ENCODE measurements around the gene AUTS2. TPM values are rescaled to one million over a fixed set of nuclear protein-coding genes. Genes with fewer than 3 reads are reported as not detected.
A peak's percentile ranks its signal among the peaks of the same experiment; 100 is the strongest.

AUTS2 gene
- polyA plus RNA-seq, 3 donors = 0.08 to 0.35 TPM; not detected in 1

GRCh38 chr7:70566671-70567070 lies 968.4 kb downstream of the AUTS2 start:
- Histone ChIP-seq H4K20me1 (ENCODE audit: insufficient read depth, low read length) (no peaks in the 10 kb centered on the region), H3K27ac (ENCODE audit: low read depth in 1 of 2, low read length in 2 of 2) (no peak overlapping the region), H3K27me3 (ENCODE audit: control insufficient read depth in 2 of 2, insufficient read depth in 2 of 2, low read length in 2 of 2) (no peaks in the 10 kb centered on the region), H3K79me2 (ENCODE audit: insufficient read depth, low read length) (no peaks in the 10 kb centered on the region), H3K4me2 (replicated peaks; ENCODE audit: extremely low read depth, low read length, poor library complexity, severe bottlenecking) (no peak overlapping the region), H3K9me3 (replicated peaks in 1 of 2; ENCODE audit: control insufficient read depth in 1 of 2, insufficient read depth in 1 of 2, low read length in 2 of 2) (no peaks in the 10 kb centered on the region), H2AFZ (ENCODE audit: insufficient read depth, low read depth, low read length, poor library complexity, severe bottlenecking) (no peak overlapping the region), H3K36me3 (replicated peaks in 1 of 2; ENCODE audit: control insufficient read depth in 1 of 2, insufficient read depth in 2 of 2, low read length in 2 of 2) (no peaks in the 10 kb centered on the region), H3K9ac (ENCODE audit: insufficient read depth, low read length, poor library complexity, severe bottlenecking) (no peak overlapping the region), H3K4me3 (replicated peaks in 1 of 3; ENCODE audit: low read depth in 2 of 3, low read length in 3 of 3) (no peak overlapping the region), H3K4me1 (ENCODE audit: control insufficient read depth in 1 of 2, insufficient read depth in 2 of 2, low read length in 2 of 2) (no peaks in the 10 kb centered on the region)
- TF ChIP-seq CTCF (IDR thresholded peaks at IDR 0.05) = no peak
- peaks cover 0 to 3% (median 0%) of the 10 kb centered on the region in 7 donors for H3K9me3 Mint-ChIP-seq
- DNase-seq = no peak
- H3K27ac Mint-ChIP-seq = no peak overlapping the region
- H3K27me3 Mint-ChIP-seq (ENCODE audit: low read depth in 3 of 3) = peaks cover 0 to 1% (median 0%) of the 10 kb centered on the region in 3 donors
- 0% methylated on average over 1 of the region's 3 CpGs for WGBS (ENCODE audit: insufficient coverage)
- H3K4me3 Mint-ChIP-seq = no peak overlapping the region
- intact Hi-C loops (cut with micrococcal nuclease) = no loop called here
- no peaks in the 10 kb centered on the region for H3K36me3 Mint-ChIP-seq
- H3K4me1 Mint-ChIP-seq = no peaks in the 10 kb centered on the region

- peak overlapping the region in 1 of 7 donors; percentile 63 for H3K27ac Mint-ChIP-seq
- no peaks in the 10 kb centered on the region for H3K36me3 ChIP-seq (replicated peaks in 1 of 2; ENCODE audit: control insufficient read depth in 1 of 2, insufficient read depth in 2 of 2, low read length in 2 of 2)
- intact Hi-C loops (cut with micrococcal nuclease) = no loop called here
- H3K4me3 ChIP-seq (replicated peaks in 1 of 3; ENCODE audit: low read depth in 2 of 3, low read length in 3 of 3) = no peak overlapping the region
- no peaks in the 10 kb centered on the region for H3K79me2 ChIP-seq (ENCODE audit: insufficient read depth, low read length)
- peaks cover 0 to 1% (median 0%) of the 10 kb centered on the region in 3 donors for H3K27me3 Mint-ChIP-seq (ENCODE audit: low read depth in 3 of 3)
- H3K36me3 Mint-ChIP-seq = no peaks in the 10 kb centered on the region
- H3K27me3 ChIP-seq (ENCODE audit: control insufficient read depth in 2 of 2, insufficient read depth in 2 of 2, low read length in 2 of 2) = no peaks in the 10 kb centered on the region
- WGBS (ENCODE audit: insufficient coverage) = 90% methylated on average over 2 of the region's 8 CpGs
- H3K27ac ChIP-seq (ENCODE audit: low read depth in 1 of 2, low read length in 2 of 2) = no peak overlapping the region
- H2AFZ ChIP-seq (ENCODE audit: insufficient read depth, low read depth, low read length, poor library complexity, severe bottlenecking) = no peak overlapping the region
- DNase-seq = no peak
- H3K4me1 Mint-ChIP-seq = no peaks in the 10 kb centered on the region
- H3K9me3 Mint-ChIP-seq = peaks cover 0 to 3% (median 0%) of the 10 kb centered on the region in 7 donors
- no peaks in the 10 kb centered on the region for H4K20me1 ChIP-seq (ENCODE audit: insufficient read depth, low read length)
- H3K9me3 ChIP-seq (replicated peaks in 1 of 2; ENCODE audit: control insufficient read depth in 1 of 2, insufficient read depth in 1 of 2, low read length in 2 of 2) = no peaks in the 10 kb centered on the region
- H3K4me2 ChIP-seq (replicated peaks; ENCODE audit: extremely low read depth, low read length, poor library complexity, severe bottlenecking) = no peak overlapping the region
- no peak for TF ChIP-seq CTCF (IDR thresholded peaks at IDR 0.05)
- no peaks in the 10 kb centered on the region for H3K4me1 ChIP-seq (ENCODE audit: control insufficient read depth in 1 of 2, insufficient read depth in 2 of 2, low read length in 2 of 2)
- H3K4me3 Mint-ChIP-seq = no peak overlapping the region
- no peak overlapping the region for H3K9ac ChIP-seq (ENCODE audit: insufficient read depth, low read length, poor library complexity, severe bottlenecking)
These were observed 970.5 kb downstream of the AUTS2 start for GRCh38 chr7:70568674-70569334.

Measured in CD14-positive monocyte (primary cell).